ENCODE measurements around the gene ITPRID1. TPM values are rescaled to one million over a fixed set of nuclear protein-coding genes. Genes with fewer than 3 reads are reported as not detected.
"Not testable (repeated sequence)": the region's sequence is repeated elsewhere in the genome, so short reads cannot be mapped to it uniquely, and the experiment has no call there.

Gene ITPRID1
- total RNA-seq, result not detected

DNA sequence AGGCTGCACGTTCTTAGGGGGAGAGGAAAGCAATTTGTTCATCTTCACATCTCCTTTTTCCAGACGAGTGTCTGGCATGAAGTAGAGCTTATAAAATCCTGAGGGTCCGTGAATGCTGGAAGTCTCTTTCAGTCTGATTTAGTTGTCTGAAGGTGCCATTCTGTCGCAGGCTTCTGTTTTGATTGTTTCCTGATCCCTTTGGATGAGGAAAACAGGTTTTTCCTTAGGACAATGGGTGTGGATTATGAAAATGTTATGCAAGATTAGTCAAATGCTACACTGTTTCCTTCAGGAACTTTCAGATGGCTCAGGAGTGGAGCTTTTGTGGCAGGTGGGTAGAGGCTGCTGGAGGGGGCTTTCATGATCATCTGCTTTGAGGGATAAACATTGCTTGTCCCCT, at the start of gene ITPRID1:
ITPRID1 (plus strand) TSS at position 301 of the 400 bp plus-strand sequence. CDS start 38,935 bp downstream, outside the sequence.
- TF ChIP-seq CTCF (IDR thresholded peaks at IDR 0.05), result no peak
- no peak within 1 kb of the TSS for H3K4me3 ChIP-seq
- no peaks in the 10 kb centered on the region for H3K36me3 ChIP-seq
- no peaks in the 10 kb centered on the region for H3K4me1 ChIP-seq
- no peaks in the 10 kb centered on the region for H3K27me3 ChIP-seq
- H3K9me3 ChIP-seq, result no peaks in the 10 kb centered on the region
- intact Hi-C loops (cut with DNase I), result no loop called here
- no peak within 1 kb of the TSS for H3K27ac ChIP-seq
- no peak for DNase-seq (ENCODE audit: low spot score in 2 of 2)

GRCh38 chr7:31464601-31465000, 49.3 kb upstream of the ITPRID1 start:
- Histone ChIP-seq H3K27me3 (no peaks in the 10 kb centered on the region), H3K27ac (no peak overlapping the region), H3K9me3 (no peaks in the 10 kb centered on the region), H3K4me3 (no peak overlapping the region), H3K36me3 (no peaks in the 10 kb centered on the region), H3K4me1 (no peaks in the 10 kb centered on the region)
- DNase-seq (ENCODE audit: low spot score in 2 of 2), result no peak
- intact Hi-C loops (cut with DNase I), result no loop called here
- no peak for TF ChIP-seq CTCF (IDR thresholded peaks at IDR 0.05)

DNA sequence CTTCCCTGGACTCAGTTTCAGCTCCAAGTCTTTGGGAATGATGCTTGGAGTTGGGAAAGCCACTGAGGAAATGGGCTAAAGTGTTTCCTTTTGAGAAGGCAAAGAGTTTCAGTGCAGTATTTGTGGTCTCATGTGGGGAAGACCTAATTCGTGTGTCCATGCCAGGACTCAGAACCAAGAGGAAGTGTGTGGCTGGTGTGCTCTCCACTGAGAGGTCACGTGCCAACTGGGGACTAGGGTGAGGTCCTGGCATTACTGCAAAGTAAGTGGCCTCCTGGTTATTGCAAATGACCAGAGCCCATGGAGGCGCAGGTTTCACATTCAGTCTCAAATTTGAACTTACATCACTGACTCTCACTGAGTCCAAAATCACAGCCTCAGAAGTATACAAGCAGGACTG, 48.6 kb upstream of the ITPRID1 start:
- intact Hi-C loops (cut with DNase I), result no loop called here
- Histone ChIP-seq H3K4me3 (no peak overlapping the region), H3K4me1 (no peaks in the 10 kb centered on the region), H3K9me3 (no peaks in the 10 kb centered on the region), H3K27ac (no peak overlapping the region), H3K36me3 (no peaks in the 10 kb centered on the region), H3K27me3 (no peaks in the 10 kb centered on the region)
- no peak for DNase-seq (ENCODE audit: low spot score in 2 of 2)
- TF ChIP-seq CTCF (IDR thresholded peaks at IDR 0.05), result no peak

GRCh38 chr7:31466036-31466435, 47.9 kb upstream of the ITPRID1 start:
- no peak for TF ChIP-seq CTCF (IDR thresholded peaks at IDR 0.05)
- H3K9me3 ChIP-seq, result no peaks in the 10 kb centered on the region
- no peak for DNase-seq (ENCODE audit: low spot score in 2 of 2)
- no peaks in the 10 kb centered on the region for H3K36me3 ChIP-seq
- no peak overlapping the region for H3K4me3 ChIP-seq
- H3K4me1 ChIP-seq, result no peaks in the 10 kb centered on the region
- intact Hi-C loops (cut with DNase I), result no loop called here
- no peaks in the 10 kb centered on the region for H3K27me3 ChIP-seq
- no peak overlapping the region for H3K27ac ChIP-seq

DNA sequence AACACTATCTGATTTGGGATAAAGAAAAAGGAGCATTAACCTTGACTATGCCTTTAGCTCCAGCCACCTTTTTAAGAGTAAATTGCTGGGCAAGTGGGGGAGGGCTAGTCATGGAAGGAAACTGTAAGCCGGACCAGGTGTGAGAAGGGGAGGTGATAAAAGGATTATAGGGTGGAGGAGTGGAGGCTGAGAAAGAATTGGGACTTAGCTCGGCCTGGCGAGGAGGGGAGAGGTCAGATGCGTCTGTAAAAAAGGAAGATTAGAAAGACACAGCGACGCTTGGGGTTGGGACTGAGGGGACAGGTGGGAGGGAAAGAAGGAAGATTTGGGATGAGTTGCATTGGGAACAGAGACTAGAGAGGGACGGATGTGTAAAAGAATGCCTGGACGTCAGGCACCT, 43.0 kb upstream of the ITPRID1 start:
- intact Hi-C loops (cut with DNase I); DNase-seq (ENCODE audit: low spot score in 2 of 2); H3K4me1 ChIP-seq; H3K27ac ChIP-seq; H3K36me3 ChIP-seq; H3K4me3 ChIP-seq; H3K27me3 ChIP-seq; H3K9me3 ChIP-seq: not testable (repeated sequence)

- no peak for TF ChIP-seq CTCF (IDR thresholded peaks at IDR 0.05)
- H3K4me1 ChIP-seq, result no peaks in the 10 kb centered on the region
- H3K4me3 ChIP-seq, result no peak overlapping the region
- H3K27me3 ChIP-seq, result no peaks in the 10 kb centered on the region
- intact Hi-C loops (cut with DNase I), result no loop called here
- no peaks in the 10 kb centered on the region for H3K36me3 ChIP-seq
- no peak overlapping the region for H3K27ac ChIP-seq
- DNase-seq (ENCODE audit: low spot score in 2 of 2), result no peak
- no peaks in the 10 kb centered on the region for H3K9me3 ChIP-seq
Observed at GRCh38 chr7:31475368-31475767, 38.5 kb upstream of the ITPRID1 start.

Data from ascending aorta (tissue), 2 donors.